K562 (cell line): ENCODE data around the gene MARK3. TPM values are rescaled to one million over a fixed set of nuclear protein-coding genes. Genes with fewer than 3 reads are reported as not detected.

Source experiments
- DIDO1 ChIP-seq: fragments of 450-650 bp; IDR thresholded peaks from 2 replicates; pipeline ENCODE4 v1.6.1; 2016; ENCODE audit warnings: low read depth, missing biosample characterization, missing genetic modification characterization
- KDM2B ChIP-seq: fragments of 250-450 bp; sonication (Bioruptor Pico); IDR thresholded peaks from 2 replicates; pipeline ENCODE4 v1.8.0; 2021; ENCODE audit warnings: mild to moderate bottlenecking, moderate library complexity
- KLF10 ChIP-seq: fragments of 250-450 bp; sonication (Bioruptor Pico); IDR thresholded peaks from 2 replicates; pipeline ENCODE4 v1.6.1; 2021; ENCODE audit warnings: matching md5 sums
- MEF2D ChIP-seq: conservative IDR thresholded peaks from 2 replicates; pipeline ENCODE4 v1.6.1; 2016; ENCODE audit warnings: low read depth, missing genetic modification characterization, missing compliant biosample characterization
- OTX1 ChIP-seq: fragments of 450-650 bp; formaldehyde crosslinking; IDR thresholded peaks from 2 replicates; pipeline ENCODE4 v1.4.0; 2022; ENCODE audit warnings: mild to moderate bottlenecking
- SIN3A ChIP-seq, 2 experiments: fragments of 150-350 bp in 1 of 2; IDR thresholded peaks; 2 replicates each; pipeline ENCODE4 v1.6.1; 2011 to 2016; ENCODE audit warnings: borderline replicate concordance in 2 of 2, low read depth in 2 of 2, low read length in 2 of 2, mild to moderate bottlenecking in 2 of 2, moderate library complexity in 2 of 2; ENCODE audit not compliant: control insufficient read depth in 1 of 2
- TCF3 ChIP-seq: sonication (generic); formaldehyde crosslinking; IDR thresholded peaks from 2 replicates; pipeline ENCODE4 v1.4.0; 2020; ENCODE audit warnings: mild to moderate bottlenecking, missing genetic modification reagents
- TEAD2 ChIP-seq: fragments of 450-650 bp; IDR thresholded peaks from 2 replicates; pipeline ENCODE4 v1.6.1; 2016; ENCODE audit warnings: missing genetic modification characterization, control low read depth, missing compliant biosample characterization
- YBX1 ChIP-seq: fragments of 450-650 bp; IDR thresholded peaks from 2 replicates; pipeline ENCODE4 v1.7.1; 2016; ENCODE audit warnings: mild to moderate bottlenecking
- ZBTB17 ChIP-seq: fragments of 450-650 bp; formaldehyde crosslinking; IDR thresholded peaks from 2 replicates; pipeline ENCODE4 v1.4.0; 2020; ENCODE audit warnings: mild to moderate bottlenecking
- ZNF212 ChIP-seq: fragments of 450-650 bp; formaldehyde crosslinking; IDR thresholded peaks from 2 replicates; pipeline ENCODE4 v1.4.0; 2020; ENCODE audit warnings: mild to moderate bottlenecking
- ZNF347 ChIP-seq: fragments of 450-650 bp; formaldehyde crosslinking; IDR thresholded peaks from 2 replicates; pipeline ENCODE4 v1.4.0; 2020; ENCODE audit warnings: low read depth, mild to moderate bottlenecking, moderate library complexity
- polyA plus RNA-seq, 8 experiments: library from polyadenylated mRNA; depleted of rRNA in 4 of 8; stranded (reverse) in 5 of 8; unstranded in 3 of 8; fragments of >200 nt; fragmentation: Nextera tagmentation in 2 of 8; fragmentation: Illumina TruSeq in 1 of 8; extraction: Ambion mirVana in 2 of 8; extraction: Trizol in 1 of 8; gene quantifications; 2 replicates each; pipeline versions ENCODE4 v1.2.1 to v1.2.3, GENCODE V29; 2011 to 2014; ENCODE audit warnings: inconsistent platforms in 1 of 8, missing spikeins in 1 of 8
- total RNA-seq, 7 experiments: library from RNA; depleted of rRNA in 6 of 7; stranded (reverse); fragments of >200 nt in 6 of 7; fragmentation: Illumina TruSeq in 2 of 7; extraction: Trizol in 2 of 7; gene quantifications; 2 replicates each; pipeline versions ENCODE4 v1.2.1 to v1.2.3, GENCODE V29; 2011 to 2021; ENCODE audit warnings: low replicate concordance in 1 of 7
- TF ChIP-seq, protein P1 (sequence below), 2 experiments: fragments of 450-650 bp; conservative IDR thresholded peaks; 2 replicates each; pipeline ENCODE4 v1.6.1; 2017; ENCODE audit warnings: mild to moderate bottlenecking in 2 of 2, moderate library complexity in 2 of 2
- TF ChIP-seq, protein P2 (sequence below): fragments of 250-450 bp; sonication (Bioruptor Pico); IDR thresholded peaks from 2 replicates; pipeline ENCODE4 v1.8.0; 2021; ENCODE audit warnings: mild to moderate bottlenecking, moderate library complexity
- TF ChIP-seq, protein P3 (sequence below): fragments of 450-650 bp; IDR thresholded peaks from 2 replicates; pipeline ENCODE4 v1.6.1; 2014; ENCODE audit warnings: low read depth, mild to moderate bottlenecking, moderate library complexity, borderline replicate concordance
- TF ChIP-seq, protein P4 (sequence below): sonication (generic); formaldehyde crosslinking; IDR thresholded peaks from 2 replicates; pipeline ENCODE4 v1.8.0; 2022; ENCODE audit warnings: mild to moderate bottlenecking, missing genetic modification reagents
- TF ChIP-seq, protein P5 (sequence below): fragments of 250-450 bp; sonication (Bioruptor Pico); IDR thresholded peaks from 2 replicates; pipeline ENCODE4 v1.8.0; 2022; ENCODE audit warnings: inconsistent platforms, mild to moderate bottlenecking, moderate library complexity, borderline replicate concordance
- TF ChIP-seq, protein P6 (sequence below): fragments of 250-450 bp; sonication (Bioruptor Pico); IDR thresholded peaks from 2 replicates; pipeline ENCODE4 v1.4.0; 2020

The MARK3 gene
- total and polyA plus RNA-seq, 9 of the 15 experiments (the other 6 are each of a cell fraction or from before 2014, with no cell fraction given) = 10.1 to 68.7 (median 56.3) TPM

DNA sequence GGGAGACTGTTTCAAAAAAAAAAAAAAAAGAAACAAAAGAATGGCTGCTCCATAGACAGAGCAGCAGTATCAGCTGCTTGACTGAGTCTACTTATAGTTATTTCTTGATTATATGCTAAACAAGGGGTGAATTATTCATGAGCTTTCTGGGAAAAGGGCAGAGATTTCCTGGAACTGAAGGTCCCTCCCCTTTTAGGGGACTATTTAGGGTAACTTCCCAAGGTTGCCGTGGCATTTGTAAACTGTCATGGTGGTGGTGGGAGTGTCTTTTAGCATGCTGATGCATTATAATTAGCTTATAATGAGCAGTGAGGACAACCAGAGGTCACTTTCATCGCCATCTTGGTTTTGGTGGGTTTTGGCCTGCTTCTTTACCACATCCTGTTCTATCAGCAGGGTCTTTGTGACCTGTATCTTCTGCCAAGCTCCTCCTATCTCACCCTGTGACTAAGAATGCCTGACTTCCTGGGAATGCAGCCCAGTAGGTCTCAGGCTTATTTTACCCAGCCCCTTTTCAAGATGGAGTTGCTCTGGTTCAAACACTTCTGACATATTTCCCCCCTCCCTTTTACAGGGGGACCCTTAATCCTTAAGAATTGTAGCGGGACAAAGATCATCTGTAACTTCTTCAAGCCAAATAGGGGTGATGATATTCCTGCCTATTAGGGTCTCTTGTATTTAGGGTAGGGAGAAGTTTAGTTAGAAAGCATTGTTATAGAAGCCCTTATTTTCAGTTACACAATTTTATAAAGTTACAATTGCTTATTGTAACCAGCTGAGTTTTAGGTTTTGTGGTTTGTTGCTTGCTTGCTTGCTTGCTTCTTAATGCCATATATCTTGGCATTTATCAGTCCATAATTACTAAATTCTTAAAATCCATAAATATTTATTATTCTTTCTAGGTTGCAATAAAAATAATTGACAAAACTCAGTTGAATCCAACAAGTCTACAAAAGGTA is 42.5 kb downstream of the MARK3 start (continued):
- TF ChIP-seq, protein P1, sequence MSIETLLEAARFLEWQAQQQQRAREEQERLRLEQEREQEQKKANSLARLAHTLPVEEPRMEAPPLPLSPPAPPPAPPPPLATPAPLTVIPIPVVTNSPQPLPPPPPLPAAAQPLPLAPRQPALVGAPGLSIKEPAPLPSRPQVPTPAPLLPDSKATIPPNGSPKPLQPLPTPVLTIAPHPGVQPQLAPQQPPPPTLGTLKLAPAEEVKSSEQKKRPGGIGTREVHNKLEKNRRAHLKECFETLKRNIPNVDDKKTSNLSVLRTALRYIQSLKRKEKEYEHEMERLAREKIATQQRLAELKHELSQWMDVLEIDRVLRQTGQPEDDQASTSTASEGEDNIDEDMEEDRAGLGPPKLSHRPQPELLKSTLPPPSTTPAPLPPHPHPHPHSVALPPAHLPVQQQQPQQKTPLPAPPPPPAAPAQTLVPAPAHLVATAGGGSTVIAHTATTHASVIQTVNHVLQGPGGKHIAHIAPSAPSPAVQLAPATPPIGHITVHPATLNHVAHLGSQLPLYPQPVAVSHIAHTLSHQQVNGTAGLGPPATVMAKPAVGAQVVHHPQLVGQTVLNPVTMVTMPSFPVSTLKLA (conservative IDR thresholded peaks at IDR 0.05) = peak; percentile 14 to 50; a peak in 2 of 4 replicates
- peak; percentile 99 for TF ChIP-seq DIDO1 (tag)
- peak; percentile 95 for TF ChIP-seq KLF10 (CRISPR knock-in tag)
- TF ChIP-seq, protein P2, sequence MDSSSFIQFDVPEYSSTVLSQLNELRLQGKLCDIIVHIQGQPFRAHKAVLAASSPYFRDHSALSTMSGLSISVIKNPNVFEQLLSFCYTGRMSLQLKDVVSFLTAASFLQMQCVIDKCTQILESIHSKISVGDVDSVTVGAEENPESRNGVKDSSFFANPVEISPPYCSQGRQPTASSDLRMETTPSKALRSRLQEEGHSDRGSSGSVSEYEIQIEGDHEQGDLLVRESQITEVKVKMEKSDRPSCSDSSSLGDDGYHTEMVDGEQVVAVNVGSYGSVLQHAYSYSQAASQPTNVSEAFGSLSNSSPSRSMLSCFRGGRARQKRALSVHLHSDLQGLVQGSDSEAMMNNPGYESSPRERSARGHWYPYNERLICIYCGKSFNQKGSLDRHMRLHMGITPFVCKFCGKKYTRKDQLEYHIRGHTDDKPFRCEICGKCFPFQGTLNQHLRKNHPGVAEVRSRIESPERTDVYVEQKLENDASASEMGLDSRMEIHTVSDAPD (CRISPR knock-in tag) = peak; percentile 99
- no peak for TF ChIP-seq YBX1
- peak; percentile 100 for TF ChIP-seq MEF2D
- peak; percentile 99 for TF ChIP-seq TEAD2 (tag)
- peak; percentile 100 for TF ChIP-seq OTX1 (CRISPR knock-in tag)
- peak; percentile 98 for TF ChIP-seq KDM2B (CRISPR knock-in tag)
- peak; percentile 99 for TF ChIP-seq ZNF212 (CRISPR knock-in tag)
- TF ChIP-seq, protein P3, sequence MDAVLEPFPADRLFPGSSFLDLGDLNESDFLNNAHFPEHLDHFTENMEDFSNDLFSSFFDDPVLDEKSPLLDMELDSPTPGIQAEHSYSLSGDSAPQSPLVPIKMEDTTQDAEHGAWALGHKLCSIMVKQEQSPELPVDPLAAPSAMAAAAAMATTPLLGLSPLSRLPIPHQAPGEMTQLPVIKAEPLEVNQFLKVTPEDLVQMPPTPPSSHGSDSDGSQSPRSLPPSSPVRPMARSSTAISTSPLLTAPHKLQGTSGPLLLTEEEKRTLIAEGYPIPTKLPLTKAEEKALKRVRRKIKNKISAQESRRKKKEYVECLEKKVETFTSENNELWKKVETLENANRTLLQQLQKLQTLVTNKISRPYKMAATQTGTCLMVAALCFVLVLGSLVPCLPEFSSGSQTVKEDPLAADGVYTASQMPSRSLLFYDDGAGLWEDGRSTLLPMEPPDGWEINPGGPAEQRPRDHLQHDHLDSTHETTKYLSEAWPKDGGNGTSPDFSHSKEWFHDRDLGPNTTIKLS = no peak
- peak; percentile 98 for TF ChIP-seq ZNF347 (CRISPR knock-in tag)
- peak; percentile 98 for TF ChIP-seq ZBTB17 (CRISPR knock-in tag)
- TF ChIP-seq, protein P4, sequence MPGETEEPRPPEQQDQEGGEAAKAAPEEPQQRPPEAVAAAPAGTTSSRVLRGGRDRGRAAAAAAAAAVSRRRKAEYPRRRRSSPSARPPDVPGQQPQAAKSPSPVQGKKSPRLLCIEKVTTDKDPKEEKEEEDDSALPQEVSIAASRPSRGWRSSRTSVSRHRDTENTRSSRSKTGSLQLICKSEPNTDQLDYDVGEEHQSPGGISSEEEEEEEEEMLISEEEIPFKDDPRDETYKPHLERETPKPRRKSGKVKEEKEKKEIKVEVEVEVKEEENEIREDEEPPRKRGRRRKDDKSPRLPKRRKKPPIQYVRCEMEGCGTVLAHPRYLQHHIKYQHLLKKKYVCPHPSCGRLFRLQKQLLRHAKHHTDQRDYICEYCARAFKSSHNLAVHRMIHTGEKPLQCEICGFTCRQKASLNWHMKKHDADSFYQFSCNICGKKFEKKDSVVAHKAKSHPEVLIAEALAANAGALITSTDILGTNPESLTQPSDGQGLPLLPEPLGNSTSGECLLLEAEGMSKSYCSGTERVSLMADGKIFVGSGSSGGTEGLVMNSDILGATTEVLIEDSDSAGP (CRISPR knock-in tag) = no peak
- TF ChIP-seq SIN3A (IDR thresholded peaks at IDR 0.05; ENCODE audit: borderline replicate concordance in 2 of 2, control insufficient read depth in 1 of 2, low read depth in 2 of 2, low read length in 2 of 2) = no peak
- peak; percentile 26; the same call in 1 of the 2 replicates for TF ChIP-seq TCF3
- TF ChIP-seq, protein P5, sequence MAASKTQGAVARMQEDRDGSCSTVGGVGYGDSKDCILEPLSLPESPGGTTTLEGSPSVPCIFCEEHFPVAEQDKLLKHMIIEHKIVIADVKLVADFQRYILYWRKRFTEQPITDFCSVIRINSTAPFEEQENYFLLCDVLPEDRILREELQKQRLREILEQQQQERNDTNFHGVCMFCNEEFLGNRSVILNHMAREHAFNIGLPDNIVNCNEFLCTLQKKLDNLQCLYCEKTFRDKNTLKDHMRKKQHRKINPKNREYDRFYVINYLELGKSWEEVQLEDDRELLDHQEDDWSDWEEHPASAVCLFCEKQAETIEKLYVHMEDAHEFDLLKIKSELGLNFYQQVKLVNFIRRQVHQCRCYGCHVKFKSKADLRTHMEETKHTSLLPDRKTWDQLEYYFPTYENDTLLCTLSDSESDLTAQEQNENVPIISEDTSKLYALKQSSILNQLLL (CRISPR knock-in tag) = no peak
- TF ChIP-seq, protein P6, sequence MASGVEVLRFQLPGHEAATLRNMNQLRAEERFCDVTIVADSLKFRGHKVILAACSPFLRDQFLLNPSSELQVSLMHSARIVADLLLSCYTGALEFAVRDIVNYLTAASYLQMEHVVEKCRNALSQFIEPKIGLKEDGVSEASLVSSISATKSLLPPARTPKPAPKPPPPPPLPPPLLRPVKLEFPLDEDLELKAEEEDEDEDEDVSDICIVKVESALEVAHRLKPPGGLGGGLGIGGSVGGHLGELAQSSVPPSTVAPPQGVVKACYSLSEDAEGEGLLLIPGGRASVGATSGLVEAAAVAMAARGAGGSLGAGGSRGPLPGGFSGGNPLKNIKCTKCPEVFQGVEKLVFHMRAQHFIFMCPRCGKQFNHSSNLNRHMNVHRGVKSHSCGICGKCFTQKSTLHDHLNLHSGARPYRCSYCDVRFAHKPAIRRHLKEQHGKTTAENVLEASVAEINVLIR = peak; percentile 97
